HTR-8/SVneo (cell line): ENCODE results near the gene PARD6G.

Source experiments
- DNase-seq: peaks from one replicate; pipeline ENCODE4 v3.0.0; 2011; ENCODE audit warnings: low spot score, mixed read lengths; ENCODE audit not compliant: insufficient read length
- FAIRE-seq: peaks from 2 replicates; lab custom pipeline; 2011; peaks lifted over from hg19 to GRCh38; lab: Jason Lieb, UNC

Gene PARD6G

DNA sequence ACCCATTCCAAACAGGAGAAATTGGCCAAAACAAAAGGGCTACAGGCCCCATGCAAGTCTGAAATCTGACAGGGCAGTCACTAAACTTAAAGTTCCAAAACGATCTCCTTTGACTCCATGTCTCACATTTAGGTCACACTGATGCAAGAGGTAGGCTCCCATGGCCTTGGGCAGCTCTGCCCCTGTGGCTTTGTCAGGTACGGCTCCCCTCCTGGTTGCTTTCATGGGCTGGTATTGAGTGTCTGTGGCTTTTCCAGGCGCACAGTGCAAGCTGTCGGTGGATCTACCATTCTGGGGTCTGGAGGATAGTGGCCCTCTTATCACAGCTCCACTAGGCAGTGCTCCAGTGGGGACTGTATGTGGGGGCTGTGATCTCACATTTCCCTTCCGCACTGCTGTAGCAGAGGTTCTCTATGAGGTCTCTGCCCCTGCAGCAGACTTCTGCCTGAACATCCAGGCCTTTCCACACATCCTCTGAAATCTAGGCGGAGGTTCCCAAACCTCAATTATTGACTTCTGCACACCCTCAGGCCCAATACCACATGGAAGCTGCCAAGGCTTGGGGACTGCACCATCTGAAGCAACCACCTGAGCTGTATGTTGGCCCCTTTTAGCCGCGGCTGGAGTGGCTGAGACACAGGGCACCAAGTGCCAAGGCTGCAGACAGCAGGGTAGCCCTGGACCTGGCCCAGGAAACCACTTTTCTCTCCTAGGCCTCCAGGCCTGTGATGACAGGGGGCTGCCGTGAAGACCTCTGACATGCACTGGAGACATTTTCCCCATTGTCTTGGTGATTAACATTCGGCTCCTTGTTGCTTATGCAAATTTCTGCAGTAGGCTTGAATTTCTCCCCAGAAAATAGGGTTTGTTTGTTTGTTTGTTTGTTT, 28.7 kb downstream of the PARD6G start:
- FAIRE-seq (no peak), DNase-seq (no peak)

DNA sequence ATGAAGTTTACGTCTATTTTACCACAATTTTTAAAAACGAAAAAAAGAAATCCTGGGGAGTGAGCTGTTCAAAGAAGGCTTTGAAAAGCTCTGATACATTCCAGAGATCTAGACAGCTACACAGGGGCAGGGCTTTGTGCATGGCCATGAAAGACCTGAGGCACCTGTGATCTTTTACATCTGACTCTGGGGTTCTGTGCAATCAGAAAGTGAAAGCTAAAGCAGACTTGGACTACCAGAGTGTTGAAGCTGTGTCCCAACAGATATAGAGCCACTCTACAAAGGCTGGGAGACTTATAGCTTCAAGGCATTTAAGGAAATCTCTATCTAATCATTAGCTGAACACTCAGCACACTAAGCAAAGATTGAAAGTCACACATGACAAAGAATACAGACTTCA, 34.1 kb downstream of the PARD6G start:
- no peak for DNase-seq
- no peak for FAIRE-seq

DNA sequence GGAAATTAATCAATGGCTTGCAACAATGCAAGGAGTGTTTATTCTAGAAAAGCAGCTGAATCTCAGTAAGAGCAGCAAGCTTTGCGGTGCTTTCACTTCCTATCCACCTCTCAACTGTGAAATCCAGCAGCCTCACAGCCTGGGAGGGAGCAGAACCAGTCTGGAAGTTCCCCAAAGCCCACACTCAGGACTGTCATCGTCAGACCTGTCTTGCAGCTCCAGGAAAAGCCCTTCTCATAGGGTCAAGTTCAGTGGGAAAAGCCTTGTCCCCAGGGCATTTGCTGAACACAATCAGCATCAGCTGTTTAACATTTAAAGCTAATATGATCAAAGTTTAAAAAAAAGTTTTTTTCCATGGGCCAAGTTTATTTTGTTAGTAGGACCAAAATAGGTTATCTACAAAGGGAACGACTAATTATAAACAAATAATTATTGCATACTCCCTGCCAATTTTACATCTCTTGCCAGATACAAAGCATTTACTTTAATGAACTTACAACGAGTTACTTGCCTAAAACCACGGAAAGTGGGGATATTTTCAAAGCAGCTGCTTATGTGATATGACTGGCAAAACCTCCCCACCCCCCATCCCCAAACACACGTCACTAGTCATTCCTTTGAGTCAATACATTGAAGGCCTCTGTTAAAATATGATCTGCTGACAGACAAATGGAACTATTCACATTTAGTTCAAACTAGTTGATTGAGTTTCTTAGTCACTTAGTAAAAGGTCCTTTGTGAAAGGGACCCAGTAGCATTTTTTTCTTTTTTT, 36.8 kb downstream of the PARD6G start:
- FAIRE-seq: no peak
- no peak for DNase-seq

DNA sequence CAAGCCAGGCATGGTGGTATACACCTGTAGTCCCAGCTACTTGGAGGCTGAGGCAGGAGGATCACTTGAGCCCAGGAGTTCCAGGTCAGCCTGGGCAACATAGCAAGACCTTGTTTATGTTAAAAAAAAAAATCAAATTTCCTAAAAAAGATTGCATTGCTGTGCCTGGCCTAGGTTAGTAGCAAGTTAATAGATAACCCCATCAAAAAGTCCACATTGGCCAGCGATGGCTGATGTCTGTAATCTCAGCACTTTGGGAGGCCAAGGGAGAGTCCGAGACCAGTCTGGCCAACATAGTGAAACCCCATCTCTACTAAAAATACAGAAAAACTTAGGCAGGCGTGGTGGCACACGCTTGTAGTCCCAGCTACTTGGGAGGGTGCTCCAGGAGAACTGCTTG, 38.7 kb downstream of the PARD6G start:
- FAIRE-seq: no peak

DNA sequence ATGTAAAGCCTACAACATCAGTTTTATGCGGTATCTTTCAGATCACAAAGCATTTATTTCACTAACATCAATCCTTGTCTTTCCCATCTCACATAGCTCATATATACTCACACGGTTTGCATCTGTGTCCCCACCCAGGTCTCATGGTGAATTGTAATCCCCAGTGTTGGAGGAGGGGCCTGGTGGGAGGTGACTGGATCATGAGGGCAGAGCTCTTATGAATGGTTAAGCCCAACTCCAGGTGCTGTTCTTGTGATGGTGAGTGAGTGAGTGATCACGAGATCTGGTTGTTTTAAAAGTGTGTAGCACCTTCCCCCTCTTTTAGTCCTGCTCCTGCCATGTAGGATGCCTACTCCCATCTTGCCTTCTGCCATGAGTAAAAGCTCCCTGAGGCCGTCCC, 42.0 kb downstream of the PARD6G start:
- DNase-seq (no peak), FAIRE-seq (no peak)

More for the DNA sequence above, 38.7 kb downstream of the PARD6G start:
- DNase-seq: no peak

DNA sequence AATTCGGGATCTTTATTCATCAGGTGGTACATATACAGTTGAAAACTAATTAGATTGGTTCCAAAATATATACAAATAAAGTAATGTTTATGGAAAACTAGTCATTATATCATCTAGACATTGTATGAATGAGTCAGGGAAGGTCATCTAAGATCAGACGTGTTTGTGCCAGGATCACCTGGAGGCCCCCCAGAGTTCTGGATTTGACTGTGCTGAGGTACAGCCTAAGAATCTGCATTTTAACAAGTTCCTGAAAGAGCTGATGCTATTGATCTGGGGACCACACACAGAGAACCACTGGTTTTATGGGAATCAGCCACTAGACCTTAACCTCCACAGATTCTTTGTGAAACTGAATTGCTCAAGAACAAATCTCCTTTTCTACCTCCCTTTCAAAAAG, 43.2 kb downstream of the PARD6G start:
- no peak for FAIRE-seq

DNA sequence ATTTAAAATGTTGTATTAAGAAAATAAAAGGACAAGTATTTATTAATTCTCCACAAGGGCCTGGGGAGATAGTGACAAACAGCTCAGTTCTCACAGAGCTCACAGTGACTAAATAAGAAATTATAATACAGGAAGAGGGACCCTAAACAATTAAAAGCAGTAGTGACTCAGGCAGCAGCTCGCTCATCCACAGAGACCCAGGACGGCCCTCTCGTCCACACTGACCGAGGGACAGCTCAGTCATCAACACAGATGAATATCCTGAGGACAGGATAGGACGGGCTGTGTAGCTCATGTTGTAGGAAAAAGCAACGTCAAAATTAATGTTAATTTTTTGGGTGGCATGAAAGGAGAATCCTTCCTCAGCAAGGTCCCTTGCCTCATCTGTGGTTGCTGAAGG, 44.1 kb downstream of the PARD6G start:
- DNase-seq: no peak

More for the DNA sequence above, 43.2 kb downstream of the PARD6G start:
- DNase-seq: no peak

DNA sequence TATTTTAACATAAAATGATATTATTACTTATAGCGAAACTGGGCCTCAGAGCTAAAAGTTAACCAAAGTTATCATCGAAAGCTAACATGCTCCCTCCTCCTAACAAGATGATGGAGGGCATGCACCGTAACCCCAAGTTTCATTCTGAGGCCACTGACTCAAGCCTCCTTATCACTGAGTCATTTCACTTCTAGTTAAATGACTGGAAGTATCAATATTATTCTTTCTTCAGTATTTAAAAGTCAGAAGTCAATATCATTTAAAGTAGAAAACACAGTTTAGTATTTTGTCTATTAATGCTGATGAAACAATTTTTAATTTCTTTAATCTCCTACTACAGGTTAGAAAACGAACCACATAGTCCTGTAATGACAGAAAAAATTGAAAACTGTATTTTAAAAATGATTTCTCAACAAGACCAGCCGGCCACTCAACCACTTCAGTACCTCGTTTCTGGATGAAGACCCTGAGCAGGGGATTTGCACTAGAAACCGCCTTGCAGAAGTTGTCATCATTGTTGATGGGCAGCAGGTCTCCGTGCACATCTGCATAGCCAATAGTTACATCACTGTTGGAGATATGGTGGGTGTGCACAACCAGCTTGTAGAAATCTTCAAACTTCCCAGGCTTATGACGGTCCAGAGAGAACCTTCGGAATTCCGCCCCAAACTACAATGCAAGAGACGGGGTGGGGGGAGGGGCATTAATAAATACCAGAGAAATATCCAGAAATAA, 44.9 kb downstream of the PARD6G start:
- FAIRE-seq (no peak), DNase-seq (no peak)

More for the DNA sequence above, 44.1 kb downstream of the PARD6G start:
- no peak for FAIRE-seq

DNA sequence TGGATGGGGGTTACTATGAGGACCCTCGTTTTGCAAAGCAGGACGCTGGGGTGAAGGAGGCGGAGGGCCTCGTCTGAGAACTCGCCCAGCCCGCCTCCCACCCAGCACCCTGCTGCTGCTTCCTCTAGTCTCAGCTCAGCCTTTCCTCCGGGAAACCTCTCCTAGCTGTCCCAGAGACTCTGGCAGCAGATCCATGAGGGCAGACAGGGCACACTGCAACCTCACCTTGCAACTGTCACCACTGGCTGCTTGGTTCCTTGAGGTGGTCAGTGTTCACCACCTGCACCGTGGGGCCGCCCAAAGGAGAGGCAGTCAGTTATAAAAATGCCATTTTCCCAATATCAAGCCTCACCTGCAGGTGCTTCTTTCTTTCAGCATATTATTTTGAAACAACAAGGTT, 45.6 kb downstream of the PARD6G start:
- no peak for DNase-seq
- FAIRE-seq: no peak

DNA sequence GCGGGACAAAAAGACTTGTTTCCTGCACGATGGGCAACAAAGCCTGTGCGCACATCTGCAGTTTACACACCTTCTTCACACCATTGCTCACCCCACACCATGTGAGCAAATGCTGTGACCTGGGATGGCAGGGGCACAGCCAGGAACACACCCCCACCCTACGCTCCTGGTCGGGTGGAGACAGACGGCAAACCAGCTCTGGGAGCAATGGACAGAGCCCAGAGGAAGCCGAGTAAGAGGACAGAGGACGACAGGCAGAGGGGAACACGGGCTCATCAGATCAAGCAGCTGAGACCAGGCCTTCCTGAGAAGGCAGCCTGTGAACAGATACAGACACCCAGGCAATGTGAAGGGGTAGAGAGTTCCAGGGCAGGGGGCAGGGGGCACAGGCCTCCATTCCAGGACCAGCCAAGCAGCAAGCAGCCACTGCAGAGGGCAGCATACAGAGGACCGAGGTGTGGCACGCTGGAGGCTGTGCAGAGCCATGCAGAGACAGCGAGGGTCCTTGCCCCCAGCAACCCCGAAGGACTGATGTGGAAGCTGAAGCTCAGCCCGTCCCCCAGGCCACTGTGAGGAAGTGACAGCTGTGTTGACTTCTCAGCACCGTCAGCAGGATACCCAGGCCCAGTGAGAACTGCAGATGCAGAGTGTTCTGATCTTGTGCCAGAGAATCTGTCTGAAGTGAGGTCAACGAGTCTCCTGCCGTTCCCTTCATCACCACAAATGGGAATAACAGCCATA, 46.2 kb downstream of the PARD6G start:
- no peak for DNase-seq

DNA sequence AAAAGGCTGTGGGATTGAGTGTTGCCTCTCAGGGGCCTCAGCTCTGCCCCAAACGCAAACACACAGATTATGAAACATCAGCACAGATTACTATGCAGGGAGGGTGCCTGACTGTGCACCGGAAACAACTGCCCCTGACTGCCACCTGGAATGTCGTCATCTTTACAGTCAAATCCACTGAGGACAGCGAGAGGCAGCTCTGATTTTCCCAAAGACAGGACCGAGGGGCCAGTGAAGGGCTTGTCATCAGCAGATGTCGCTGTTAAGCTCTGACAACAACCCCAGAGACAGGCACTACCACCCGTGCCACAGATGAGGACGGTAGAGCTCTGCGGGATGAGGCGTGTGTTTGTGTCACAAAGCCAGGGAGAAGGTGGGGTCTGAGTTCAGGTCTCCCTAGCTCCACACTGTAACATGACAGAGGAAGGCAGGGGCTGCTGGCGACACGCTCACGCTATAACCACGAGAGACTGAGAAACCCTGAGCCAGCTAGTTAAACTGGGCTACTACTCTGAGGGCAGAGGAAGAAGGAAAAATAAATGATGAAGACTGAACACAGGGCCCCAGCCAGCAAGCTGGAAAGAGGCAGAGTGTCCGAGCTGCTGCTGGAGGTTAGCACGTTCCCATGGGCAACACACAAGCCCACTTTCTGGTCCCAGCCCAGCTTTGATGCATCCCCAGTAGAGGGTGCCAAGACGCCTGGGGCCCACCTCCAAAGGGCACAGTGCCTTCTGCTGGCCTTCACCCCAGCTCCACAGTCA, 47.0 kb downstream of the PARD6G start:
- DNase-seq: no peak
- FAIRE-seq: no peak

More for the DNA sequence above, 46.2 kb downstream of the PARD6G start:
- no peak for FAIRE-seq

DNA sequence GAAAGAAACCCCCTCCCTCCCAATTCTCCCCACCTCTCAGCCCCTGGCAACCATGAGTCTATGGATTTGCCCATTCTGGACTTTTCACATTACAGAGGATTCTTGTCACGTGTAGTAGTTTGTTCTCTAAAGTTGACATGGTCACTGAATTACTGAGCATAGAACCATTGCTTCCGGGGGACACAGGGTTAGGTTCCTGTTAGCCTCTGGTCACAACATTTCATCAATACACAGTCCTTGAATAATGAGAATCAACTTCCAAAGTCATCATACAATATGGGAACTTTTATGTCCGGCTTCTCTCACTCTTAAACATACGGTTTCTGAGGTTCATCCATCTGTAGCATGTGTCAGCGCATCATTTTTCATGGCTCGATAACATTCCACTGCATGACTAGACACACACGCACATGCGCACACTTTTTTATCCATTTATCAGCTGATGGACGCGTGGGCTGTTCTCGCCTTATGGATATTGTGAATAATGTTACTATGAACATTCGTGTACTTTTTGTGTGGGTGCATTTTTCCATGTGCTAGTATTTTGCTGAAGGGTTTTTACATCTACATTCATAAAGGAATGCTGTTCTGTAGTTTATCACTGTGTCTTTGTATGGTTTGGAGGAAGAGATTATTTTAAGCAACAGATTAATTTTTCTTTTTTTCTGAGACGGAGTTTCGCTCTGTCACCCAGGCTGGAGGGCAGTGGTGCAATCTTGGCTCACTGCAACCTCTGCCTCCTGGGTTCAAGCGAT, 48.1 kb downstream of the PARD6G start:
- FAIRE-seq: no peak

DNA sequence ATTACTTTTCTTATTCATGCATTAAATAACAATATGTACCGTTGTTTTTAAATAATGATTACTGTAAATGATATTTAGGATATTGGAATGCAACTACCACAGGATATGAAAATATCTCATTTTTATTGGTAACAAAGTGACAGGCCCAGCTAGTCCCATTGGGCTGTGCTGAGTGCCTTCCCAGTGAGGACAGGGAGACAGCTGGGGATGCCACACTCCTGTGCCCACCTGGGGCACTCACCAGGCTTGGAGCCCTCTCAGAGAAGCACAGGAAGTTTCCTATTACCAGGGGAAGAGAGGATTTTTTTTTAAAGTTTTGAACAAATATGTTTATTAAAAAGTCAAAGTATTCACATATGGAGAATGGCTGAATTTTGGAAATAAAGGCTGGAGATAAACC, 48.9 kb downstream of the PARD6G start:
- FAIRE-seq (no peak), DNase-seq (no peak)

More for the DNA sequence above, 48.1 kb downstream of the PARD6G start:
- DNase-seq: no peak

DNA sequence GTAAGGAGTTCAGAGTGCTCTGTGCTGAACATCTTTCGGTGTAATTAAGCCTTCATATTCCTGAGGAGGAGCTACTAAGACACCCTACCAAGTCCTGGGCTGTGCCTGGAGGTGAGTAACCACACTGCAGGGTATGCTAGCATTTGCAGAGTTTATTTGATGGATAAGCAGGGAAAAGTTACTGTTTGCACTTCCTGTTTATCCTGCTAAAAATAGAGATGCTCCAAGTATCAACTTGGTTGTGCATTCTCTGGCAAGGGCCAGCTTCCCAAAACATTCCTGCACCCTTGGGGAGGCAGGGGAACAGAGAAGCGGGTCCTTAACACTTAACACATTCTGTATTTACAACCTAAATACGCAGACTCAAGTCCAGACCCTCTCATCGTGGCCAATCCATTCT, 49.8 kb downstream of the PARD6G start:
- DNase-seq: no peak
- FAIRE-seq: no peak

DNA sequence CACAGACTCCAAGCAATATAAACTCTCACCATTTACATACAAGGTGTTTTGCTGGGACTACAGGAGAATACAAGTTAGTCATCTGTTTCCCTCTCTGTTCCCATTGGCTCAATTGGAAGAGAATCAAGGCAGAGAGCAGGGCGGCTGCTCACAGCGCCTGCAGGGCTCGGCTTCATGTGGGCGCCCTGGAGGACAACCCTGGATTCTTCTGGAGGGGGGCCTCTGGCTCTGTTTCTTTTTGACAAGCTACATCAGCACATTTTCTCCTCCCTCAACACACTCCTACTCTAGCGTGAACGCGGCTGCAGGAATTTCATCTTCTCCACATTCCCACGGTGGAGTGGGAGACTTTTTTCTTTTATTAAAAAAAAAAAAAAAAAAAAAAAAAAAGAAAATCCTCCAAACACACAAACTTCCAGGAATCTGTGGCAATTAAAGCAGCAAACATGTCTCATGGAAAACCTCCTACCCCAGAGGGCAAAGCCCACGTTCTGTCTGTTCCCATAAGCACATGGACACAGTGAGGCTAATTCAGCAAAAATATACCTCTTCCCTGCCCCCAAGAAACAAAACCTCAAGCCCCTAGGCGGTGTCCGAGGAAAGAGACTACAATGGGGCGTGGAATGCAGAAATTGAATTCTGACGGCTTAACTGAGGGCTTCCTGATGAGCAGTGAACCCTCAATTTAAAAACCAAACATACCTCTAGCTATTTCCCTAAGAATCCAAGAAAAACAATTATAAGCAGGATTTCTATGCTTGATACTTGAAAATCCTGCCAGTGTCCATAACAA, 50.6 kb downstream of the PARD6G start:
- DNase-seq (no peak), FAIRE-seq (no peak)

DNA sequence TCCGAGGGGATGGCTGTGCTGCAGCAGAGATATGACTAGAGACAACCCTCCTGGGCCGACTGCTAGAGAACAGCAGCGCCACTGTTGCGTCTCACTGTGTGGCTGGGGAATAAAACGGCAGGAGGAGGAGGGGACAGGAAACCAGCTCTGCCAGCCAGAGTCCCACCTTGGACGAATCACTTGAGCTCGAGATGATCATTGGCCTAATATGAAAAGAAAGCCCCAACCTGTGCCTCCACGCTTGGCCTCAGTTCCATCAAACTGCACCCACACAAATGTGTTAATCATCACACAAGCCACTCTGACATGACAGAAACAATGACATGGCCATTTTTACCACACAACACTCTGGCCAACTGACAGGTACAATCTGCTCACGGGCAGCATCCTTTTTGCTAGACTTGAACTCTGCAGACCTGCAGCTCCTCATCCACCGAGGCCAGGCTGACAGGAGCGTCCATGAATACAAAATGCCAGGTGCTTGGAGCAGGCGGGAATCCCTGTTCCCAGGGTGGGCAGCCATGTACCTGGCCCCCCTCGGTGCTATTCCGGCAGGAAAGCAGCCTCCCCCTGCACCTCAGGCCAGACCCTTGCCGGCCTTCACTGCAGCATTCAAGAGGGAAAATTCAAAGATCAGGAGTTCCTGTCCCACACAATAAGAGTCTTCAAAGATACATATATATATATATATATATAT, 52.3 kb downstream of the PARD6G start:
- DNase-seq (no peak), FAIRE-seq (no peak)

DNA sequence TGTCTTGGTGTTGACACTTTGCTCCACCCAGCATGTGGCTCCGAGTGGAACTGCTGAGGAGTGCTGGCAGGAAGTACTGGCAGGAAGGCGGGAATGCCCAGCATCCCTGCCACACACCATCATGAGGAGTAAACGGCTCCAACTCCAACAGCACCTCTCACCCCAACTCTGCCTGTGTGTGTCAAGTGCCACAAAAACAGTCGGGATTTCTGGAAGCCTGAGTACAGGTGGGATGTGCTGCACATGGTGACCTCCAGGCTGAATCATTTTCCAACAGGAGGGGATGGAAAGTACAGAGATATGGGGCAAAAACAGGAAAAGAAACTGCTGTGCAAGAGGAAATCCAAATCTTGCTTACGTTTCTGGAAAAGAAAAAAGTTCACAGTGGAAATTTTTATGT, 53.6 kb downstream of the PARD6G start:
- no peak for FAIRE-seq

More for the DNA sequence above, 53.6 kb downstream of the PARD6G start:
- no peak for DNase-seq
